ENCODE results near the gene CACNG4.

CACNG4 gene

DNA sequence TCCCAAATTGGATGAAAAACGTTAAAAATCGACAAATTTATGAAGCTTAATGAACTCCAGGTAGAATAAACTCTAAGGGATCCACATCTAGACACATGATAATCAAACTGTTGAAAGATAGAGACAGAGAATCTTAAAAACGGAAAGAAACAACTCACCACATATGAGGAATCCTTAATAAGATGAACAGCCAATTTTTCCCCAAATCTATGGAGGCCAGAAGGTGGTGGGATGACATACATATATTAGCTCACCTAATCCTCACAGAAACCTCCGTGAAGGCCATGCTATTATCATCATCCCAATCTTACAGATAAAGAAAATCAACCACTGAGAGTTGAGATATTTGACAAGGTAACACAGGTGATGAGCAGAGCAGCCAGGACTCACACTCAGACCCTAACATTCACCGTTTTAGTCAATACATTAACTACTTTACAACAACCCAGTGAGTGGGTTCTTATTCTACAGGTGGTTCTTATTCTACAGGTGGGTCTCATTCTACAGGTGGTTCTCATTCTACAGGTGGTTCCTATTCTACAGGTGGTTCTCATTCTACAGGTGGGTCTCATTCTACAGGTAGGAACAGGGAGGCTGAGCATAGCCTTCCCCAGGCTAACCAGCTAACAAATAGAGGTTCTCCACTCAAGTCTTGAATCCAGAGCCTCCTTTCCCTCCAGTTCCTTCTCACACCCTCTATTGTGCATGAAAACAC is 84.7 kb downstream of the CACNG4 start:
- no peak for DNase-seq

DNA sequence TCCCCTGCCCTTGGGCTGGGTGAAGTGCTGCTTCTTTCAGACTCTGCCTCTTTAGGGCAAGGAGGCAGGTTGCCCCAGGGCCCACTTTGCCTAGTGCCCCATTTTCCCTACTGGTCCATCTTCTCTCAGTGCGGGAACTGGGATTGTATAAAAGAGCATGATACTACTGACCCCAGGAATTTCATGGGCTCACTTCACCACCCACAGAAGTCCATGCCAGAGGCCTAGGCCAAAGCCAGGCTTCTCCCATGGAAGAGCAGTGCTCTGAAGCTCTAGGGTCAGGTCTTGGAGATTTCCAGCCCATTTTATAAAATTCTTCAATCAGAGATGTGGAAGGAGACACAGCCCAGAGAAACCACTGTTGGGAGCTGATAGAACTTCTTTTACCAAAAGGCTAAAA is 85.6 kb downstream of the CACNG4 start:
- DNase-seq: no peak

DNA sequence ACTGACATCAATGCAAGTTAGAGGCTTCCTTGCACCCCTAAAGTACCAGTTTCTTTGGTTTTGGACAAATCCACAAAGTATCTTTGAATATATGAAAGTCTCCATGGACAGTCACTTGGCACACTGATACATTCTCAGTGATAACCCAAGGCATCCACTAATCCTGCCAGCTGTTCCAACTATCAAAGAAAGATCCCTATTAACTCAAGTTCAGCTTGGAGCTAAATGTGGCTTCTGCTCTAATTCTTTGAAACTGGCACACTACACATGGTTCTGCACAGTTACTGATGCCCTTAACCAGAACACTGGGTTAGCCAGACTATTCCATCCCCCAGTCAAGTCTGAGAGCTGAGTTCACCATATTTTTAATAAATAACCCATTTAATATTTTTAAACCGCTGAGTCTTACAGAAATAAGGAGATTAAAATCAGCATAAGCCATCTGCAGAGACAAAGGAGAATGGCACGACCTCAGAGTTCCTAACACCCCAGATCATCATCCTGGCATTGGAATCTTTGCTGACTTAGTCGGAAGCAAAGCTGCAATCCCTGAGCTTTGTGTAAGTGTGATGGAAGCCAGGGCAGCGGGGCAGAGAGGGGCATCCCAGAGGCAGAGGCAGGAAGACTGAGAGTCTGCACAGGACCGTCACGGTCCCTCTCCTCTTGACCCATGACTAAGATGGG is 86.1 kb downstream of the CACNG4 start:
- DNase-seq: no peak

DNA sequence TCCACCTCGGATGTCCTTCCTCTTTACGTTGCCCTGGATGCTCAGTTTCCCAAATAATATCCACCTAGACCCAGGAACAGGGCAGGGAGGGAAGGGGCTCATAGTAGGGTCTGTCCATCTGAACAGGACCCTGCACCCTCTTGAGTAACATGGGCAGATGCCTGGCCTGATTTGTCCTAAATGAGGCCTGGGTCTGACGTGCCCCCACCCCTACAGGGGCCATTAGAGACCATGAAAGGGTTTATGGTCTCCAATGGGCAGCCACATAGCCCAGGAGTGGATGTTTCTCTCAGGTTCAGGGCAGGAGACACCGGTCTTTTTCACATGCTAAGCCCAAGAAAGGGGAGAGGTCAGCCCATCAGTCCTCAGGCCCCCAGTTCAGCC is 86.6 kb downstream of the CACNG4 start:
- no peak for DNase-seq

DNA sequence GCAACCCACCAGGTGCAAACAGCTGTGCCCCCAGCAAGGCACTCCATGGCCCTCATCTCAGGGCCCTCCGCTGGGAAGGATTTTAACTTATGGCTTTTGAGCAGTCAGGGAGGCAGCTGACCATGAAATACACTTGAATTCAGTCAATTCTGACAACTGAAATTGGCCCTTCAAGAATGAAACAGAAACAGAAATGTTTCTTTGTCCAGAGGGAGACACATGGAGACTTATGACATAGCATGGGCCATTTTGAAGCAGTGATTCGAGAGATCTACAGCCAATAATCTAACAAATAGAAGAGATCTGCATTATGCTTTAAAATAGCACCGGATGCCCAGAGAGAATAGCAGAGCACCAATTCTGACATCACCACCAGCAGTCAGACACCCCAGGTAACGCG is 87.3 kb downstream of the CACNG4 start:
- DNase-seq: no peak

DNA sequence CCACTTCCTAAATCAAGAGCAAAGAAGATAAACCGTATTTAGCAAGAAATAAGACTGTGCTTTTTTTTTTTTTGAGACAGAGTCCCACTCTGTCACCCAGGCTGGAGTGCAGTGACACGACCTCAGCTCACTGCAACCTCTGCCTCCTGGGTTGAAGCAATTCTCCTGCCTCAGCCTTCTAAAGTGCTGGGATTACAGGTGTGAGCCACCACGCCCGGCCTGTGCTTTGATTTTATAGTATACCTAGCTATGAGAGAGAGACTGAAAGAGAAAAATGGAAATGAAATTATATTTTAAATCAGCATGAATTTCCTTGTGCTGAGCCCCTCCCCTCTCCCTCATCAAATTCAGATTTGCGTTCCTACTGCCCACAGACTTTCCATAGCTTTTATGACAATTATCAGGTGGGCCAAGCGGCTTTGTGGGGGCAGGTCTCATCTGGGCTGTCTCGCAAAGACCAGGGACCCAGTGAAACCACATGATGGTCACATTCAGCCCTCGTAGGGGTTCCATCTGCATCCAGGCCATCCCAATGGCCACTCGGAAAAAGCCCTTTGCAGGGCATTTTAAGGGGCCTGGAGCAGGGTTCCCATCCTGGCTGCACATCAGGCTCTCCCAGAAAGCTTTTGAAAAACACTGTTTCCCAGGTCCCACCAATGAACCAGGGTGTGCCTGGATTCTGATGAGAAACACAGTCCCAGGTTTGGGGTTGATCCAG is 88.4 kb downstream of the CACNG4 start:
- no peak for DNase-seq

DNA sequence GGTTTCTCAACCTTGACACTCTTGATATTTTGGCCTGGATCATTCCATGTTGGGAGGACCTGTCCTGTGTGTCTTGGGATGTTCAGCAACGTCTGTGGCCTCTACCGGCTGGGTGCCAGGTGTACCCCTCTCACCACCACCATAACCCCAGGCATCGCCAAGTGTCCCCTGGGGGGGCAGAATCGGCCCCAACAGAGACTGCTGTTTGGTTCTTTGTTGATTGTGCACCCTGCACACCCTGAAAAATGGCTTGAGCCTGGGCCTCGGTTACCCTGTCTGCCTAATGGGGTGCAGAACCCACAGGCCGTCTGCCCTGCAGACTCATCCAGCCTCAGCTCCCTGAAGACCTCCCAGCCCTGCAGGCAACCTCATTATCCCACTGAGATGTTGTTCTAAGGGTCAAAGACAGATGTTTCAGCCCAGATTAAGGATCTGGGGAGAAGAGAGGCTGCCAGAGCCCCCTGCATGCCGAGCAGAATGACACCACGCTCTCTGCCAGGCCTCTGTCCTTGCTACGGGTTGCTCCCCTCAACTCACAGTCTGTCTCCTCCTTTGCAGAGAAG is 89.0 kb downstream of the CACNG4 start:
- no peak for DNase-seq

DNA sequence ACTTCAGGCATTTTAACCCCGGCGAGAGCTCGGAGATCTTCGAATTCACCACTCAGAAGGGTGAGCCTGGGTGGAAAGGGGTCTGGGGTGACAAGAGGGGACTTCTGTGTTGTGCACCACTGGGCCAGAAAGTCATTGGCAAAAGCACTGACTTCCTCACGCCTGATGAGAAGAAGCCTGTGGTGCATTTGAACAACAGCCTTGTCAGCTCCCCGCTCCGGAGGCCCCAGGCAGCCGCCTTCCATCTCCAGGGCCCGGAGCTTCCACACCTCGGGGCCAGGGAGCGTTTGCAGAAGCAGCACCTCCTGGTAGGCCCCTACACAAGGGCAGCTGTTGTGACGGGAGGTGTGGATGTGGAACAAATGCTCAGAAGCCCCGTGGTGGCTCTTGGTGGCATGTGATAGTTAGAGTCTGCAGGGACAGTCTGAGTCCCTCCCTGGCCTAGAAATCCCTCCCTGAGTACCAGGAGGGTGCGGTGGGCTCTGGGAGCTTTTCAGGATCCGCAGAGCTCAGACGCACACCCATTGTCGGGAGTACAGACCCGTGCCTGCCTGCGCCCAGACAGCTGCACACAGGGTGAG is 89.6 kb downstream of the CACNG4 start:
- DNase-seq: no peak

DNA sequence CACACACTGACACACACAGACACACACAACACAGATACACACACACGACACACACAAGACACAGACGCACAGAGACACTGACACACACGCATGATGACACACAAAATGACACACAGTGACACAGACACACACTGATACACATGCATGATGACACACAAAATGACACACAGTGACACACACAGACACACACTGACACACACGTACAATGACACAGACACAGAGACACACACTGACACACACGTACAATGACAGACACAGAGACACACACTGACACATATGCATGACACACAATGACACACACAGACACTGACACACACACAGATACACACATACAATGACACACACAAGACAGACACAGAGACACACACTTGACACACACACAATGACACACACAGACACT is 90.1 kb downstream of the CACNG4 start:
- no peak for DNase-seq

DNA sequence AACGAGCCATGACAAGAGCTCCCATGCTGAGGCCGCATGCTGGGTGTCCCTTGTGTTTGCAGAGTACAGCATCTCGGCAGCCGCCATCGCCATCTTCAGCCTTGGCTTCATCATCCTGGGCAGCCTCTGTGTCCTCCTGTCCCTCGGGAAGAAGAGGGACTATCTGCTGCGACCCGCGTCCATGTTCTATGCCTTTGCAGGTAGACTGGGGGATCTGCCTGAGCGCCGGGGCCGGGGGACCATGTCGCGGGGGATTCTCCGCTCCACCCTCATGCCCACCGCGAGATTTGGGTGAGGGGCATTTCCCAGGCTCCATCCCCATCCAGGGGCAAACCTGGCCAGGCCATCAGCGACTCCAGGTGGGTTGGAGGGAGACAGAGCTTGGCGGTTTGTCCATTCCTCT is 90.5 kb downstream of the CACNG4 start:
- DNase-seq: no peak

DNA sequence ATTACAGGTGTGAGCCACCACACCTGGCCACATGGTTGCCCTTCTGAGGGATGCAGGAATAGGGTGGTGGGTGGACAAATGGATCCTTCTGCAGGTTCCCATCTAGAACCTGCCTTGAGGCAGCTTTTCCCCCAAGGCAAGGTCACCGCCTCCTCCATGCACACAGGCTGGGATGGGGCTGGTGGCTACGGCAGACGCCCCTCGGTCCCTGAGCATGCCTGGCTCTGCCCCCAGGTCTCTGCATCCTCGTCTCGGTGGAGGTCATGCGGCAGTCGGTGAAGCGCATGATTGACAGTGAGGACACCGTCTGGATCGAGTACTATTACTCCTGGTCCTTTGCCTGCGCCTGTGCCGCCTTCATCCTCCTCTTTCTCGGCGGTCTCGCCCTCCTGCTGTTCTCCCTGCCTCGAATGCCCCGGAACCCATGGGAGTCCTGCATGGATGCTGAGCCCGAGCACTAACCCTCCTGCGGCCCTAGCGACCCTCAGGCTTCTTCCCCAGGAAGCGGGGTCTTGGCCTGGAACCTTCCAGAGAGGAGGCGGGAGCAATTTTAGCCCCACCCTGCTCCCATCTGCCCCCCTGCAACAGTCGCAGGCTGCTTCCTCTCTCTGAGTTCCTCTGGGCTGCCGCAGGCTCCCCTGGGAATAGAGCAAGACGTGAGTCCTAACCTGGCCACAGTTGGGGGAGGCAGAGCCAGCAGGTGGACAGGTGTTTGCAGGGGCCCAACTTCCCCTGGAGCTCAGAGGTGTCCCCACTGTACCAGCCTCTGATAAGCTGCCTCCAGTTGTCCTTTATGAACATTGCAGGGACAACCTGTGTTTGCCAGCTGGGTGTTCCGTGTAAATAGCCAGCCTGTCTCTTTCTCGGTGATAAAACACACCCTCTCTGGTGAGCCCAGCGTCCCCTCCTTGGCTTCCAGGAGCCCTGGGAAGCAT is 91.6 kb downstream of the CACNG4 start:
- DNase-seq: no peak

DNA sequence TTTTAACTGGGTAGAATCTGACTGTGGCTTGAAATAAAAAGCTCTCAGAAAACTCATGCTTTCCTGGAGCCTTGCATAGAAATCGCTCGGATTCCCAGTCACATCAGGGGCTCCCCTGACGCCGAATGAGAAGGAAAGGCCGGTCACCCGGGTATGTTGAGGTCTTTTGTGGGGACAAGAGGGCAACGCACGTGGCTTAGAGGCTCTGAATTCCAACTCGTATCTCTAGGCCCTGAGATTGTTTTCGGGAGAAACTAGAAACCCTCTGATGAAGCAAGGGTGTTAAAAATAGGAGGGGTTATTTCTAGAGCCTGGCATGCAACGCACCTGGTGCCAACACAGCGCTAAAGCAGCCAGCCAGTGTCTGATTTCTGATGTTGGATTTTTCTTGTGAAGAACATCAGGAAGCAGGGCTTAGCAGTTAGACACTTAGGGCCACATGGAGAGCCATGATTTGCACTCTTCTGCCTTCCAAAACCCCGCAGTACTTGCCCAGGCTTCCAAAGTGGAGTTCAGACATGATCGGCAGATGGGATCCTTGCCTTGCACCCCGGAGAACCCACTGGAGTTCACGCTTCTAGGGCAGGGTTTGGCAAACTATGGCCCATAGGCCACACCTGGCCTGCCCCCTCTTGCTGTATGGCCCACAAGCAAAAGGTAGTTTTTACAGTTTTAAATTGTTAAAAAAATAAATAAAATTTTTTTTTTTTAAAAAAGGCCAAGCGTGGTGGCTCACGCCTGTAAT is 92.4 kb downstream of the CACNG4 start:
- DNase-seq: no peak

DNA sequence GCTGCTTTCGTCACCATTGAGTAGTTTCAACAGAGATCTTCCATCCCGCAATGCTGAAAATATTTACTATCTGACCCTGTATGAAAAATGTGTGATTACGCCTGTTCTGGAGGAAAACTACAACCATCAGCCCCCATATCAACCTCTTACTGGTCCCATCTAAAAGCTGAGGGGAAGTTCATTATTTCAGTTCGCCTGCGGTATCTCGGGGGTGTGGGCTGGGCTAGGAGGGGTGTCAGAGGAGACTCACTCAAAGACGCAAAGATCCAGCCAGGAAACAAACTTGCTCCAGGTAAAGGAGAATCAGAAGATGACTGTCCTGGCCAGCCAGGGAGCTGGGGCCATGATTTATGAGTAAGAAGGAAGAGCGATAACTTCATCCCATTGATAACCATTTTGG is 93.5 kb downstream of the CACNG4 start:
- no peak for DNase-seq

DNA sequence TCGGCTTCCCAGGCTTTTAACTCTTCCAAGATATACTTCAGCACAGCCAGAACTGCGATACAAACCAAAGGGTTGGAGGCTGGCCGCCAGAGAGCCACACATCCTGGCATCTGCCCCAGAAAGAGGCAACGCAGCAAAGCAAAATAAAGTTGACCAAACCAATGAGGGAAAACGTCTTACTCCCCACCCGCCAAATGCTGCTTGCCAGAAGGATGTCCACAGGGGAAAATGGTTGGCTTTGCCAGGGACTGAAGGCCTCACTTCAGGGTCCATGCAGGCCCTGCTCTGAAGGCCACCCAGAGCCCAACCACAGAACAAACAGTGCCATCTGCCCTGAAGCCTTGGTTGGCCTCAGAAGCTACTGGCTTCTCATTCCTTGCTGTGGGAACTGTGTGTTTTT is 94.9 kb downstream of the CACNG4 start:
- DNase-seq: no peak

DNA sequence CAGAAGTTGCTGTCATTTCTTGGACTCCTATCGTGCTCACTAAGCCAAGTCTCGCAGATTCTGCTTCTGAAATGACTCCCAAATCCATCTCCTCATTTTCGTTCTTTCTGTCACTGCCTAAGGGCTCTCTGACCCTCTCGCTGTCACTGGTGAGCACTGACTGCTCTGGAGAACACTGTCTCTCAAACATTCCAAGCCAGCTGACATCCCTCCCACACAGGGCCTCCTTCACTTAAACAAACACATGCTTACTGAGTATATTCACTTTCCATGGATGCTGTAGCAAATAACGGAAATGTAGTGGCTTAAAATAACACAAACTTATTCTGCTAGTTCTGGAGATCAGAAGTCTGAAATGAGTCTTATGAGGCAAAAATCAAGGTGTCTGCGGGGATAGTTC is 98.6 kb downstream of the CACNG4 start:
- no peak for DNase-seq

DNA sequence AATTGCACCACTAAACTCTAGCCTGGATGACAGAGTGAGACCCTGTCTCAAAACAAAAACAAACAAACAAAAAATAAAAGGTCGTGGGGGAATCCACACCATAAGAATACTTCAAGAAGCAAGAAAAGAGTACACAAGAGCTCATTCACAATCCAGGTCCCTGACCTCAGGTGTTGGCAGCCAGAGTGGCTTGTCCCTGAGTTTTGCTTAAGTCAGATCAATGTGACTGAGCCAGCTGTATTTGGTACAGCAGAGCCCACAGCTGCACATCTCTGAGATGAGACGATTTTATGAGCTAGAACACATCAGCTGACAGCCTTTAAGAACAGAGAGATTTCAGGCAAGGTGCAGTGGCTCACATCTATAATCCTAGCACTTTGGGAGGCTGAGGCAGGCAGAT is 102.2 kb downstream of the CACNG4 start:
- DNase-seq: no peak

DNA sequence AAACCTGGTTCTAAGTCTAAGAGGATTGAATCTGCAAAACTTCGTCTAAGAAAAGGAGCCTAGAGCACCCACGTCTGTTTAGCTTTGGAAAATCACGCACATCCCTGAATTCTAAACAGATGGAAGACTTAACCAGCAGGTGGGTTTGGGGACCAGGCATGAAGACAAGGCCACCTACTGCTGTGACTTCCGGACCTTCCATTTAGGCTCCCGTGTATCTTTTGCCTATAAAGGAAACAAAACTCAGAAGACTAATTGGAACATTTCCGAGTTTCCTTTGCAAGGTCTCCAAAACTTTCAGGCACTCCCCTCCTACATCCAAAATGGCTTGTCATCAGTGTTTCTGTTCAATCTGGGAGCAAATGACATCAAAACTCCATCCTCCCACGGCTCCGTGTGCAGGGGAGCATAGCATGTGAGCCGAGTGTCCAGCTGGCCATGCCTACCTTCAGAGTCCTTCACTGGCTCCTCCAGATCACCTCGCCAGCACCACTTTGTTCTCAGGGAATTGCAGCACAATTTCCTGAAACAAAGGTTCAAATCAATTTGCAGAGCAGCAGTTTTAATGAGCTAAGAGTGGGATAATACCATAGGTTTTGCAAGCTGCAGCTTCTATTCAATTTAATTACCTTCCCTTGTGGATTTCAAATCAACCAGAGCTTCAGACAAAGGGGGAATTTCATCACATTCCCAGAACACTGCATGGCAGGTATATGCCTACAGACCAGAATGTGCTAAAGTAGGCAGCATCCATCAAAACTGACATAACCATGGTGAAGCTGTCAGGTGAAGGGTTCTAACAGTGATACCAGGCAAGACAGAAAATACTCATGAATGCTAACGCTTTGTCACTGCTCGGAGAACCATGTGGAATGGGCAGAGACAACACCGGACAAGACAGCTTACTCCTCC is 103.3 kb downstream of the CACNG4 start:
- no peak for DNase-seq

DNA sequence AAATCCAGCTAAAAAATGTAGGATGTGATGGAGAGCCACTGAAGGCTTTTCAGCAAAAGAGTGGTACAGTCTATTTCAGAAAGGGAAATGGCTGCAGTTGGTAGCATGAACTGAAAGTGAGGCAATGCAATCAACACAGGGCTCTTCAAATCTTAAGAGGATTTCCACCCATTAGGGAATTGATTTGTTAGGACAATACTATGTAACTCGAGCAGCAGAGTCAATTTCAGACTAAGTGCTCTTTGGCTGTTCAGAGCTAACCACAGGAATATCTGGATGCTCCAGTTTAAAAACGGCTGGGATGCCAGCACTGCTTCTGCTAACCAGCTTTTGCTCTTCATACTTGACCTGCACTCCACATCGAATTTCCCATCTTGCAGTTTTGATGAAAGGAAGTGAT is 104.5 kb downstream of the CACNG4 start:
- no peak for DNase-seq

DNA sequence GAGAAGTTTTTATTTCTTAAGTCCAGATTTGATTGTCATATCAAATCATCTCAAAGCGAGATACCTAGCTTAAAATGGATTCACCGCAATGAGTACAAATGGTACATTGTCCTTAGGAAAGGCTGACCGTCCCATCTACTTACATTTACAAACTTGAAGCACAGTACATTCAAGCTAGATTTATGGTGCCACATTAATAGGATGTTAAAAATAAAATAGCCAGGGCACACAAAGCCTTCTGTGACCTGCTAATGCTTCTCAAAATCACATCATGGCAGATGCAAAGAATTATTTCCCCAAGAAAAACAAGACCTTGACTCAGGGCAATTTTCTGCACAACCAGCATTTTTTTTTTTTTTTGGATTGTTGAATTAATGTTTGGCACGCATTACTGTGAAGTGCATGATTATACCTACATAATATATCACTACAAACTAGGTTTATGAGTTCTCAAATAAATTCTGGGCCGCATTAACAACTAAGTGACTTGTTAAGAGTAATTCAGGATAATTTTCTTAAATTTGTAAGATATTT is 105.2 kb downstream of the CACNG4 start:
- no peak for DNase-seq

DNA sequence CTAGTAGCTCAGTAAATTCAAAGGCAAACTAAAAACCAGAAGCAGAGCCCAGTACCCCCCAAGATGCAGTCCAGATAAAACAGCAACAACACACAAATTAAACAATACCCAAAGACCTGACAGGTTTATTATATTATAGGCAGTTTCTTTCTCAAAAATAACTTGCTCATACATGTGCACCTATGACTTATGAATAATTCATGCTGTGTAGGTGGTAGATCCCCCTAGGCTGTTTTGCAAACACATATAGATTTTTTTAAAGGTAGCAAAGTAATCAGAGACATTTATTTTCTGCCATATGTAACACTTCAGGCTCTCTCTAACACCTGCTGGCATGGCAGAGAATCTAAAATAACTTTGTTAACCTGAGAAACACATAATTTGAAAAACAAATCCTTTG is 107.1 kb downstream of the CACNG4 start:
- DNase-seq: no peak
